ENCODE measurements around the gene LARP7.
"Not testable (repeated sequence)": the region's sequence is repeated elsewhere in the genome, so short reads cannot be mapped to it uniquely, and the experiment has no call there.

Gene LARP7

GRCh38 chr4:112636688-112637551 is at the start of gene LARP7, which contains the start of gene ZGRF1:
TSS of gene LARP7 (plus strand) at chr4:112637143. CDS start at chr4:112644670, 7,527 bp downstream.
TSS of gene ZGRF1 (minus strand) at chr4:112636909. CDS start at chr4:112633176, 3,733 bp downstream.
- intact Hi-C loops (cut with DNase I) = loop anchor here (2.0 to 10.0 kb wide), 3 partner anchors 125 to 308 kb away; no protein-coding TSS in a partner anchor
- peak; percentile 95 to 99 (median 98) for DNase-seq

- no peak for DNase-seq
- intact Hi-C loops (cut with DNase I) = no loop called here
These were observed 47.7 kb upstream of the LARP7 start for GRCh38 chr4:112589206-112589605.

DNA sequence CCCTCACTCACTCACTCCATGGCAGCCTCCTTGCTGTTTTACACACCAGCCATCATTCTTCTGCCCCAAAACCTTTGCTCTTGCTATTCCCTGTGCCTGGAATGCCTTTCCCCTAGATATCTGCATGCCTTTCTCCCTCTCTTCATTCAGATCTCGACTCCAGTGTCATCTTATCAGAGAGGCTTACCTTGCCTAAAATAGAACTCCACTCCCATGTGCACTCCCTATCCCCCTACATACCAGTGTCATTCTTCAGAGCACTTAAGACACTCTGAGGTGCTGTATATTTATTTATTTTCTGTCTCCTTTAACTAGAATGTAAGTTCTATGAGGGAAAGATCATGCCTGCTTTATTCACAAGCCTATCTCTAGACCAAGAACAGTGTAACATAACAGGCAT is 45.4 kb upstream of the LARP7 start:
- intact Hi-C loops (cut with DNase I) = no loop called here
- DNase-seq = no peak

DNA sequence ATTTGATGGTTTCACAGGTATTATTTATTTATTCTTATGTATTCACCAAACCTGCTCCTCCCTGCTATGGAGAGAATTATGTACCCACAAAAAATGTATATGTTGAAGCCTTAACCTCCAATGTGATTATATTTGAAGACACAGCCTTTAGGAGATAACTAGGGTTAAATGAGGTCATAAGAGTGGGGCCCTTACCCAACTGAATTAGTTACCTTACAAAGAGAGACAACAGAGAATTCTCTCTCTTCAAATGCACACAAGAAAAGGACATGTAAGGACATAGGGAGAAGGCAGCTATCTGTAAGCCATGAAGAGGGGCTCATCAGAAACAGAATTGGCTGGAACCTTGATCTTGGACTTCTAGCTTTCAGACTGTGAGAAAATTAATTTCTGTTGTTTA is 44.2 kb upstream of the LARP7 start:
- no peak for DNase-seq
- intact Hi-C loops (cut with DNase I) = no loop called here

DNA sequence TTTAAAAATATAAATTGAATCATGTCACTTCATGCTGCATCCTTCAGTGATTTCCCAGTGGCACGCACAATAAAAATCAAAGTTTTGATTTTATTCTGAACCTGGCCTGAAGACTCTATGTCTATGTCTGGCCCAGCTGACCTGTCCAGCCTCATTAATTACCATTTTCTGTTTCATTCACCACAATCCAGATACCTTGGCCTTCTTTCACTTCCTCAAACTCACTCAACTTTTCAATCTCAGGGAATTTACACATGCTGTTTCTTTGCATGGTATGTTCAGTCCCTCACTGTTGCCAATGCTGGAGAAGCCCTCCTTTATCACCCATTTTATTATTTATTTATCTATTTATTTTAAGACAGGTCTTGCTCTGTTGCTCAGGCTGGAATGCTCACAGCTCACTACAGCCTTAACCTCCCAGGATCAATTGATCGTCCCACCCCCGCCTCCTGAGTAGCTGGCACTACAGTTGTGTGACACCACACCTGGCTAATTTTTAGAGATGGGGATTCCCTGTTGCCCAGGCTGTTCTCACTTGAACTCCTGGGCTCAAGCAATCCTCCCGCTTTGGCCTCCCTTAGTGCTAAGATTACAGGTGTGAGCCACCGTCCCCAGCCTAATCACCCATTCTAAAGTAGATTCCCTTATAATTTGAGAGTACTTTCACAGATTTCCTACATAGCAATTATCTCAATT is 43.4 kb upstream of the LARP7 start:
- intact Hi-C loops (cut with DNase I) = no loop called here
- no peak for DNase-seq

- DNase-seq = no peak
- intact Hi-C loops (cut with DNase I) = no loop called here
These were observed 42.0 kb upstream of the LARP7 start for GRCh38 chr4:112594993-112595392.

- intact Hi-C loops (cut with DNase I) = no loop called here
- peak in 36 of 42 donors; percentile 12 to 87 (median 66) for DNase-seq
These were observed 32.4 kb upstream of the LARP7 start for GRCh38 chr4:112604589-112604988.

- intact Hi-C loops (cut with DNase I); DNase-seq: not testable (repeated sequence)
These were observed 24.1 kb upstream of the LARP7 start for GRCh38 chr4:112612814-112613213.

DNA sequence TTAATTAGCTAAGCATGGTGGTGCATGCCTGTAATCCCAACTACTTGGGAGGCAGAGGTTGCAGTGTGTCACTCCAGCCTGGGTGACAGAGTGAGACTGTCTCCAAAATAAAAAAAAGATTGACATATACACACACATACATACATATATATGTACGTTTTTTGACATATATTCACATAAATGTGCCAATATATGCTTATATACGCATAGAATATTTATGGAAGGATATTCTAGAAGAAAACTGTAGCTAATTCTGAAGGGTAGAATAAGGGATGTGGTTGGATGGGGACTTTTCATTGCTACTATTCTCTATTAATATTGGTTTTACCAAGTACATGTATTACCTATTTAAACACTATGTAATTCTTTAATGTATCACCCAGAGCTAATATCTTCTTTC is 20.0 kb upstream of the LARP7 start:
- DNase-seq = no peak
- intact Hi-C loops (cut with DNase I) = loop anchor here (5.0 kb wide), 1 partner anchor 285 kb away; no protein-coding TSS in a partner anchor

GRCh38 chr4:112626228-112626627 is 10.7 kb upstream of the LARP7 start:
- DNase-seq = no peak
- intact Hi-C loops (cut with DNase I) = no loop called here

DNA sequence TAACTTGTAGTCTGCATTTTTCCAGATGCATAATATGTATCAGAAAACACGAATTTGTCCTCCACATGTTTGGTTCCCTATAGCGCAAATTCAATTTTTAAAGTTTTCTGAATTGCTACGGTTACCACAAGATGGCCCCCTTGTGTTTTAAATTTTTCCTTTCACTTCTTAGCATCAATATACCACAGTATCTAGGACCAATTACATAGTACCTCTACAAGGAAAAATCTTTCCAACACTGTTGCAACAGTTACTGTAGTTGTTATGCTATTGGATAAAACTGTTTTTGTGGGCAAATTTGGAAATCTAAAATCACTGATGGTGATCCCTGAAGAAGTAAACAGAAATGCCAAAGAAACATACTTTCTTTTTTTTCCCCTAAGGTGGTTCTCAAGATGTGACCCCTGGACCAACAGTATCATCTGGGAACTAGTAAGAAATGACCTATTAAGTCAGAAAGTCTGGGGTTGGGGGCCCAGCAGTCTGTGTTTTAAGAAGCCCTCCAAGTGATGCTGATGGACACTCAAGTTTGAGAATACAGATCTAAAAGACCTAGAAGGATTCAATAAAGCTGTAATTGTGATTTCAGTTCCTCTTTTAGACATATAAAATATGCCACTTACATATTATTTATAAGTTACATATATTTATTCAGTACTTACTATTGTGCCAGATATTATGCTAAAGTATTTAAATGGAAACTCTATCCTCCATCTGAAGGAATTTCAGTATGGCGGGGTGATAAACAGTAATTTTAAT is 3.3 kb upstream of the LARP7 start:
- DNase-seq = peak in 3 of 42 donors; percentile 6 to 55 (median 21)

DNA sequence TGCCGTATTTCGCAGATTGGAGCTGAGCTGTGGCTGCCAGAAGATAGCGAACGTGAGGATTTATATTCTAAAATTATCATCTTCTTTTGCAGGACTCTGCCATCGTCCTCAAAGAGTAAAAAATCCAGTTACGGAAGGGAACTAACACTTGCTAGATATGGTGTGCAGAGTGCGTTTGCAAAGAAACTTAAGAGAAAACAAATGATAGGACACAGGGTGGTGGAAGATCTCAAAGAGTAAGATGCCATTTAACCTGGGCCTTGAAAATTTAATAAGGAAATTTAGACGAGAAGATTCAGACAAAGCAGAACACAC is 566 bp downstream of the LARP7 start:
- intact Hi-C loops (cut with DNase I) = loop anchor here (2.0 to 10.0 kb wide), 3 partner anchors 125 to 307 kb away; no protein-coding TSS in a partner anchor
- DNase-seq = no peak

More for the DNA sequence above, 3.3 kb upstream of the LARP7 start:
- intact Hi-C loops (cut with DNase I) = loop anchor here (10.0 kb wide), 1 partner anchor 311 kb away; no protein-coding TSS in a partner anchor

- intact Hi-C loops (cut with DNase I) = no loop called here
- DNase-seq = no peak
These were observed 5.6 kb downstream of the LARP7 start for GRCh38 chr4:112642526-112642925.

- intact Hi-C loops (cut with DNase I); DNase-seq: not testable (repeated sequence)
These were observed 7.9 kb downstream of the LARP7 start for GRCh38 chr4:112644595-112645535.

DNA sequence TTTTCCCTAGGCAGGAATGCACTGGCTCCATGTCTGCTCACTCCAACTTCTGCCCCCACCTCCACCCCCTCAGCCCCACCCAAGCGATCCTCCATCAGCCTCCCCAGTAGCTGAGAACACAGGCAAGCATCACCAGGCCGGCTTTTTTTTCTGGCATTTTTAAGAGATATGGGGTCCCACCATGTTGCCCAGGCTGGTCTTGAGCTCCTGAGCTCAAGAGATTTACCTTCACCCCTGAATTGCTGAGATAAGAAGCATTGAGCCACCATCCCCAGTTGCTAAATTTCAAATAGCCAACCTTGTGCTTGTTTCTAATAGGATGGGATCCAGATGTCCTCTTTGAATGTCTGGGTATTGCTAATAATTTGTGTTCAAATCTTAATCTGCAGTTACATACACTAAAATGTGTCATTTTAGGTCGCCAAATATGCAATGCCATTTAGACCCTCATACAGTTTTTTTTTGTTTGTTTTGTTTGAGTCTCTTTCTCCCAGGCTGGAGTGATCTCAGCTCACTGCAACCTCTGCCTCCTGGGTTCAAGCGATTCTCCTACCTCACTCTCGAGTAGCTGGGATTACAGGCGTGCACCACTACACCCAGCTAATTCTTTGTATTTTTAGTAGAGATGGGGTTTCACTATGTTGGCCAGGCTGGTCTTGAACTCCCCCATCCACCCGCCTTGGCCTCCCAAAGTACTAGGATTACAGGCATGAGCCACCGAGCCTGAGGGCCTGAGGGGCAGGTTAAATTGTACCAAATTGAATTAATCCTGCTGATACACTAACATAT is 8.8 kb downstream of the LARP7 start:
- DNase-seq = no peak
- intact Hi-C loops (cut with DNase I) = no loop called here

DNA sequence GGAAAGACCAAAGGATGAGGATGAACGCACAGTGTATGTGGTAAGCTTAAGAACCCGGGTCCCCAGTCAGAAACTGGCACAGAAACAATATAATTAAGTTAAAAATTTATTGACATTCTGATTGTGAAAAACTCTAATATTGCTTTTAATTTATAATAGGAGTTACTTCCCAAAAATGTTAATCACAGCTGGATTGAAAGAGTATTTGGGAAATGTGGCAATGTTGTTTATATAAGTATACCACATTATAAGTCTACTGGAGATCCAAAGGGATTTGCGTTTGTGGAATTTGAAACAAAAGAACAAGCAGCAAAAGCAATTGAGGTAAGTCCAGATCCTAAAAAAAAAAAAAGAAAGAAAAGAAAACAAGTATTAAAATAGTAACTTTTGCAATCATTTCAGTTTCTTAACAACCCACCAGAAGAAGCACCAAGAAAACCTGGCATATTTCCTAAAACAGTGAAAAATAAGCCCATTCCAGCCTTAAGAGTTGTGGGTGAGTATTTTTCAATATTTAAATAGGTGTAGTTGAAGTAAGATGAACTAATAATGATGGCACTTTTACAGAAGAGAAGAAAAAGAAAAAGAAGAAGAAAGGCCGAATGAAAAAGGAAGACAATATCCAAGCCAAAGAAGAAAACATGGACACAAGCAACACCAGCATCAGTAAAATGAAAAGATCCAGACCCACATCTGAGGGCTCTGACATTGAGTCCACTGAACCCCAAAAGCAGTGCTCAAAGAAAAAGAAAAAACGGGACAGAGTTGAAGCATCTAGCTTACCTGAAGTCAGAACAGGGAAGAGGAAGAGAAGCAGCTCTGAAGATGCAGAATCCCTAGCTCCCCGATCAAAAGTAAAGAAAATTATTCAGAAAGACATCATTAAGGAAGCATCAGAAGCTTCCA is 9.9 kb downstream of the LARP7 start:
- no peak for DNase-seq
- intact Hi-C loops (cut with DNase I) = no loop called here

Data from head of caudate nucleus (tissue), 42 donors.